Measurements from ENCODE around the gene SMYD4.
A peak's percentile ranks its signal among the peaks of the same experiment; 100 is the strongest.

SMYD4 gene

DNA sequence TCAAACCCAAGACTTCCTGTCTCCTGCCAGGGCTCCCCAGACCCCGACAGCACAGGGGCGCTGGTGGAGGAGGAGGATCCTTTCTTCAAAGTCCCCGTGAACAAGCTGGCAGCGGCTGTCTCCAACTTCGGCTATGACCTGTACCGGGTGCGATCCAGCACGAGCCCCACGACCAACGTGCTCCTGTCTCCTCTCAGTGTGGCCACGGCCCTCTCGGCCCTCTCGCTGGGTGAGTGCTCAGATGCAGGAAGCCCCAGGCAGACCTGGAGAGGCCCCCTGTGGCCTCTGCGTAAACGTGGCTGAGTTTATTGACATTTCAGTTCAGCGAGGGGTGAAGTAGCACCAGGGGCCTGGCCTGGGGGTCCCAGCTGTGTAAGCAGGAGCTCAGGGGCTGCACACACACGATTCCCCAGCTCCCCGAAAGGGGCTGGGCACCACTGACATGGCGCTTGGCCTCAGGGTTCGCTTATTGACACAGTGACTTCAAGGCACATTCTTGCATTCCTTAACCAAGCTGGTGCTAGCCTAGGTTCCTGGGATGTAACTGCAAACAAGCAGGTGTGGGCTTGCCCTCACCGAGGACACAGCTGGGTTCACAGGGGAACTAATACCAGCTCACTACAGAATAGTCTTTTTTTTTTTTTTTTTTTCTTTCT is 59.8 kb downstream of the SMYD4 start:
- H4K20me1 ChIP-seq (ENCODE audit: control insufficient read depth, insufficient read depth, low read depth, low read length) = no peaks in the 10 kb centered on the region
- H3K27me3 ChIP-seq (ENCODE audit: control insufficient read depth, low read length) = no peaks in the 10 kb centered on the region
- H3K79me2 ChIP-seq (ENCODE audit: control insufficient read depth, low read length) = peaks cover 6% of the 10 kb centered on the region
- peak overlapping the region; percentile 71 for H3K4me3 ChIP-seq (ENCODE audit: low read length)
- H3K36me3 ChIP-seq (ENCODE audit: control insufficient read depth, low read length) = peaks cover 11% of the 10 kb centered on the region
- peak overlapping the region; percentile 84 for H3K4me2 ChIP-seq (ENCODE audit: low read length)
- TF ChIP-seq, protein P1, sequence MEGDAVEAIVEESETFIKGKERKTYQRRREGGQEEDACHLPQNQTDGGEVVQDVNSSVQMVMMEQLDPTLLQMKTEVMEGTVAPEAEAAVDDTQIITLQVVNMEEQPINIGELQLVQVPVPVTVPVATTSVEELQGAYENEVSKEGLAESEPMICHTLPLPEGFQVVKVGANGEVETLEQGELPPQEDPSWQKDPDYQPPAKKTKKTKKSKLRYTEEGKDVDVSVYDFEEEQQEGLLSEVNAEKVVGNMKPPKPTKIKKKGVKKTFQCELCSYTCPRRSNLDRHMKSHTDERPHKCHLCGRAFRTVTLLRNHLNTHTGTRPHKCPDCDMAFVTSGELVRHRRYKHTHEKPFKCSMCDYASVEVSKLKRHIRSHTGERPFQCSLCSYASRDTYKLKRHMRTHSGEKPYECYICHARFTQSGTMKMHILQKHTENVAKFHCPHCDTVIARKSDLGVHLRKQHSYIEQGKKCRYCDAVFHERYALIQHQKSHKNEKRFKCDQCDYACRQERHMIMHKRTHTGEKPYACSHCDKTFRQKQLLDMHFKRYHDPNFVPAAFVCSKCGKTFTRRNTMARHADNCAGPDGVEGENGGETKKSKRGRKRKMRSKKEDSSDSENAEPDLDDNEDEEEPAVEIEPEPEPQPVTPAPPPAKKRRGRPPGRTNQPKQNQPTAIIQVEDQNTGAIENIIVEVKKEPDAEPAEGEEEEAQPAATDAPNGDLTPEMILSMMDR (IDR thresholded peaks at IDR 0.05; ENCODE audit: low read depth, low read length, poor library complexity, severe bottlenecking) = no peak
- TF ChIP-seq EZH2phosphoT487 (IDR thresholded peaks at IDR 0.05; ENCODE audit: borderline replicate concordance, low read length) = no peak
- H3K9me3 ChIP-seq (ENCODE audit: control insufficient read depth, insufficient read depth, low read length) = no peaks in the 10 kb centered on the region
- H3F3A ChIP-seq (ENCODE audit: control insufficient read depth, insufficient read depth) = peaks cover 32% of the 10 kb centered on the region
- no peaks in the 10 kb centered on the region for H3K9me2 ChIP-seq (replicated peaks; ENCODE audit: control insufficient read depth, low read length)
- H3K27ac ChIP-seq (ENCODE audit: low read depth, low read length) = peak overlapping the region; percentile 94
- peaks cover 68% of the 10 kb centered on the region for H3K4me1 ChIP-seq (ENCODE audit: control insufficient read depth, low read length)

DNA sequence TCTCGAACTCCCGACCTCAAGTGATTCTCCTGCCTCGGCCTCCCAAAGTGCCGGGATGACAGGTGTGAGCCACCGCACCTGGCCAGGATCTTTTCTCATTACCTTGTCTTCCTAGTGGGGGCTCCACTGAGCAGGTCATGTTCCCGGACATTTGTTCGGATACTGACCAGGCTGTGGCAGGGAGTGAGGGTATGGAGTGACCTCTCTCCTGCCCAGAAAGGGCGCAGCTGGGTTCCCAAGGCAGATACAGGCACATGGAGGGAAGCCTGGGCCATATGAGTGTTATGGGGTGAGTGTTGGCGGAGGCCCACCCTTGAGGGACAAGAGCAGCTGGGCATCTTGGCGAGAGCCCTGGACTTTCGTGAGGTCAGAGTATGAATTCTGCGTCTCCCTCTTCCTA is 62.3 kb downstream of the SMYD4 start:
- Histone ChIP-seq H4K20me1 (ENCODE audit: control insufficient read depth, insufficient read depth, low read depth, low read length) (no peaks in the 10 kb centered on the region), H3K79me2 (ENCODE audit: control insufficient read depth, low read length) (peaks cover 6% of the 10 kb centered on the region), H3K9me2 (replicated peaks; ENCODE audit: control insufficient read depth, low read length) (no peaks in the 10 kb centered on the region), H3K4me2 (ENCODE audit: low read length) (no peak overlapping the region), H3K27ac (ENCODE audit: low read depth, low read length) (peak overlapping the region; percentile 94), H3K27me3 (ENCODE audit: control insufficient read depth, low read length) (no peaks in the 10 kb centered on the region), H3K4me1 (ENCODE audit: control insufficient read depth, low read length) (peaks cover 91% of the 10 kb centered on the region), H3K9me3 (ENCODE audit: control insufficient read depth, insufficient read depth, low read length) (no peaks in the 10 kb centered on the region), H3F3A (ENCODE audit: control insufficient read depth, insufficient read depth) (peaks cover 36% of the 10 kb centered on the region), H3K36me3 (ENCODE audit: control insufficient read depth, low read length) (peaks cover 9% of the 10 kb centered on the region), H3K4me3 (ENCODE audit: low read length) (no peak overlapping the region)
- TF ChIP-seq, protein P1 (IDR thresholded peaks at IDR 0.05; ENCODE audit: low read depth, low read length, poor library complexity, severe bottlenecking) = peak; percentile 61
- no peak for TF ChIP-seq EZH2phosphoT487 (IDR thresholded peaks at IDR 0.05; ENCODE audit: borderline replicate concordance, low read length)

DNA sequence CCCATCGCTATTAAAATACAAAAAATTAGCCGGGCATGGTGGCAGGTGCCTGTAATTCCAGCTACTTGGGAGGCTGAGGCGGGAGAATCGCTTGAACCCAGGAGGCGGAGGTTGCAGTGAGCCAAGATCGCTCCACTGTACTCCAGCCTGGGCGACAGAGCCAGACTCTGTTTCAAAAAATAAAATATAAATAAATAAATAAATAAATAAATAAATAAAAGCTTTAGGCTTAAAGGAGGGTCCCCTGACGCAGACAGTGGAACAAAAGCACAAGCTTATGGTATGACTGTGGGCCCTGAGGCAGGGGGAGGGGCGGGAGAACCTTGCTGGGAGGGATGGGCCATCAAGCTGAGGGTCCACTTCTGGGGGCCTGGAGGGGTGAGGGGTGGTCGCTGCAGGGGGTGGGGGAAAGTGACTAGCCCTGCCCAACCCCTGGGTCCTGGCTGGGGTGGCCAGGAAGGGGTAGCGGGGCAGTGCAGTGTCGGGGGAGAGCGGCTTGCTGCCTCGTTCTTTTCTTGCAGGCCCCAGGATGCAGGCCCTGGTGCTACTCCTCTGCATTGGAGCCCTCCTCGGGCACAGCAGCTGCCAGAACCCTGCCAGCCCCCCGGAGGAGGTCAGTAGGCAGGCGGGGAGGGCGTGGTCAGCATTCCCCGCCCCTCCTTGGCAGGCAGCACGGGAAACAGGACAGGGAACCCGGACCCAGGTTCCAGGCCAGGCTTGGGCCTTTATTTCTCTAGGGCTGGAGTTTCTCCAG is 63.1 kb downstream of the SMYD4 start:
- H3K4me2 ChIP-seq (ENCODE audit: low read length) = no peak overlapping the region
- peak overlapping the region; percentile 94; the same call in 1 of the 2 replicates for H3K27ac ChIP-seq (ENCODE audit: low read depth, low read length)
- no peaks in the 10 kb centered on the region for H3K27me3 ChIP-seq (ENCODE audit: control insufficient read depth, low read length)
- peaks cover 96% of the 10 kb centered on the region for H3K4me1 ChIP-seq (ENCODE audit: control insufficient read depth, low read length)
- H4K20me1 ChIP-seq (ENCODE audit: control insufficient read depth, insufficient read depth, low read depth, low read length) = no peaks in the 10 kb centered on the region
- H3K9me2 ChIP-seq (replicated peaks; ENCODE audit: control insufficient read depth, low read length) = no peaks in the 10 kb centered on the region
- TF ChIP-seq, protein P1 (IDR thresholded peaks at IDR 0.05; ENCODE audit: low read depth, low read length, poor library complexity, severe bottlenecking) = no peak
- no peak for TF ChIP-seq EZH2phosphoT487 (IDR thresholded peaks at IDR 0.05; ENCODE audit: borderline replicate concordance, low read length)
- H3F3A ChIP-seq (ENCODE audit: control insufficient read depth, insufficient read depth) = peaks cover 32% of the 10 kb centered on the region
- H3K79me2 ChIP-seq (ENCODE audit: control insufficient read depth, low read length) = peaks cover 6% of the 10 kb centered on the region
- H3K4me3 ChIP-seq (ENCODE audit: low read length) = no peak overlapping the region
- peaks cover 6% of the 10 kb centered on the region for H3K36me3 ChIP-seq (ENCODE audit: control insufficient read depth, low read length)
- no peaks in the 10 kb centered on the region for H3K9me3 ChIP-seq (ENCODE audit: control insufficient read depth, insufficient read depth, low read length)

Measured in DOHH2 (cell line).